Occipital lobe (tissue), 2 donors: ENCODE data around the gene PCK1. TPM values are rescaled to one million over a fixed set of nuclear protein-coding genes. Genes with fewer than 3 reads are reported as not detected.

ENCODE experiments used
- DNase-seq: peaks from one replicate; lab custom pipeline; 2025; lab: John Stamatoyannopoulos, UW
- total RNA-seq: library from RNA; depleted of rRNA; stranded (reverse); fragments of >200 nt; gene quantifications from one replicate; pipeline ENCODE4 v1.2.3, GENCODE V29; 2014

The PCK1 gene
- total RNA-seq, 1 donor from 2014 or later: 0.31 TPM

DNA sequence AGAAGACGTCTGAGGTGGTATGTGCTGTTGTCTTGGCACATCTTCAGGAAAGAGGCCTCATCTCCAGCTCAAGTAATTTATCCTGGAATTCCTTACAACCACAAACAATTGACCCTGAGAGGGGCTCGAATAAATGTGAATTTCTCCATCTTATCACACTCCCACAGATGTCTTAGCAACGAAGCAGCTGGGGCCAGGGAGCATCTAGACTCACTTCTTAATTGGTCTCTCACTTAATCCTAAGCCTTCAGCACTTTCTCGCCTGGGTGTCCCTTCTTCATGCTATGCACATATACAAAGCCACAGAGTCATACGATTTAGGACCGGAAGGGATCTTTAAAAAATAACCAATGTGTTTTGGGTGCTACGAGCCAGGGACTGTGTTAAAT lies 27.1 kb downstream of the PCK1 start:
- DNase-seq: no peak

DNA sequence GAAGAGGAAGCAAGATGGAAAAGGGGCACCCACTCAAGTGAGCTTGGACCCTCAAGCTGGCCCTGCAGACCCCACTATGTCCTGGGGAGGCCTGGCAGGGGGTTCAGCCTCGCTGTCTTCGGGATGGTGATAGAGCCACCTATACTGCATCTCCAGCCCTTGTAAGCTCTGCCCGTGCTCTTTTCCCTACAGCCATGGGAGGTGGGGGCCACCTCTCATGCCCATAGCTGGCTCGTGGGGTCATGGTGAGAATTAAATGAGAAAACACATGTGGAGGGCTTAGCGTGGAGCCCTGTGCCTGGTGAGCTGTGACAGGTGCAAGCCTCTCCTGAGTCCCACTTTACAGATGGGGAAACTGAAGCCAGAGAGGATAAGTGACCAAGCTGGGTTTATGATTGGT lies 27.7 kb downstream of the PCK1 start:
- no peak for DNase-seq

DNA sequence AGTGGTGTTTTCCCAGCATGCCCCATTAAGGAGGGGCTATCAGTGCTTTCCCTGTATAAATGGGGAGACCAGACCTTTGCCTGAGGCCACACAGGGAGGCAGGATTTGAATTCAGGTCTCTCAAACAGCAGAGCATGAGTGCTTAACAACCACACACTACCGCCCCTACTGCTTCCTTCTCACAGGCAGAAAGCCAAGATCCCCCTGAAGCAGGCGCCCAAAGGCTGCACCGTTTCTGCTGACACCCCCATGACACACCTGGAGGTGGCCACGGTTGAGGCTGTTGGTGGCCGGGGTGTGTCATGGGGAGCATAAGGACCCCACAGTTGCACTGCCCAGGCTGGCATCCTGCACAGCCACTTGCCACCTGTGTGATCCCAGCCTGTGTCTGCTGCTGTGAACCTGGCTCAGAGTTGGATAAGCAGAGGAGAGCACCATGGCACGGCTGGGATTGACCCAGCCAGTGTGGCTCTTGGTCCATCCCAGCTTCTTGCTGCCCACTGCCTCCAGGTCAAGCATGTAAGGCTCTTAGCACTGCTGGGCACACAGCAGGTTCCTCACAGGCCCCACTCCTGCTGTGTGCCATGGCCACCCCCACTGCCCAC lies 28.3 kb downstream of the PCK1 start:
- no peak for DNase-seq

- DNase-seq: no peak
Observed at GRCh38 chr20:57589728-57590484, 29.0 kb downstream of the PCK1 start.

DNA sequence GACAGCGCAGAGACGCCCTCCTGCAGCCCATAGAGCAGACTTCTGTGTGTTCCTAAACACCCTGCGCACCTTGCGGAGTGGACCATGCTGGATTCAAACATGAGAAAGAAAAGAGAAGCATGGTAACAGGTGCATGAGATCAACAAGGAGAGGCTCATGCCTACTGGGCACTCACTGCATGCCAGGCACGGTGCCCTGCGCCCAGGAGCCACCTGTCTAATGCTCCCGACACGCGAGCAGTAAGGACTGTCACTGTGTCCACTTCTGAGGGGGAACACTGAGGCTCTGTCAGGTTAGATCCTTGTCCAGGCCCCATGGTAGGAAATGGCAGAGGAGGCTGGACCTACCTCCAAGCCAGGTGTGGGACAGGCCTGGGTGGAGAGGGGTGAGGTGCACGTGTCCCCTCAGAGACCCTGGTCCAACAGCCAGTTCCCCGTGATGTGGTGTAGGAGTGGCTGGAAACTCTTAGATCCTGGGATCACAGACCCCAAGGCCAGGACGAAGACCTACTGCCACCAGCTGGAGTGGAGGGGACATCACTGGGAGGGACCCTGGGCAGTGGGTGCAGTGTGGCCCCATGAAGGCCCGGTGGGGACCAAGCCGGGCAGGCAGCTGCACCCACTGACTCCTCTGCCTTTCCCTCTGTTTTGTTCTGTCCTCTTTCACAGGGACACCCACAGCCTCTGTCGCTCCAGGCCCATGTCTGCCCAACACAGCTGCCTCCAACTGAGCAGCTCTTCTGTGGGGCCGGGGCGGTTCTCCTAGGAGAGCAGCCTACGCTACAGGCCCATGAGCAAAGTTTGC lies 29.8 kb downstream of the PCK1 start:
- DNase-seq: no peak

DNA sequence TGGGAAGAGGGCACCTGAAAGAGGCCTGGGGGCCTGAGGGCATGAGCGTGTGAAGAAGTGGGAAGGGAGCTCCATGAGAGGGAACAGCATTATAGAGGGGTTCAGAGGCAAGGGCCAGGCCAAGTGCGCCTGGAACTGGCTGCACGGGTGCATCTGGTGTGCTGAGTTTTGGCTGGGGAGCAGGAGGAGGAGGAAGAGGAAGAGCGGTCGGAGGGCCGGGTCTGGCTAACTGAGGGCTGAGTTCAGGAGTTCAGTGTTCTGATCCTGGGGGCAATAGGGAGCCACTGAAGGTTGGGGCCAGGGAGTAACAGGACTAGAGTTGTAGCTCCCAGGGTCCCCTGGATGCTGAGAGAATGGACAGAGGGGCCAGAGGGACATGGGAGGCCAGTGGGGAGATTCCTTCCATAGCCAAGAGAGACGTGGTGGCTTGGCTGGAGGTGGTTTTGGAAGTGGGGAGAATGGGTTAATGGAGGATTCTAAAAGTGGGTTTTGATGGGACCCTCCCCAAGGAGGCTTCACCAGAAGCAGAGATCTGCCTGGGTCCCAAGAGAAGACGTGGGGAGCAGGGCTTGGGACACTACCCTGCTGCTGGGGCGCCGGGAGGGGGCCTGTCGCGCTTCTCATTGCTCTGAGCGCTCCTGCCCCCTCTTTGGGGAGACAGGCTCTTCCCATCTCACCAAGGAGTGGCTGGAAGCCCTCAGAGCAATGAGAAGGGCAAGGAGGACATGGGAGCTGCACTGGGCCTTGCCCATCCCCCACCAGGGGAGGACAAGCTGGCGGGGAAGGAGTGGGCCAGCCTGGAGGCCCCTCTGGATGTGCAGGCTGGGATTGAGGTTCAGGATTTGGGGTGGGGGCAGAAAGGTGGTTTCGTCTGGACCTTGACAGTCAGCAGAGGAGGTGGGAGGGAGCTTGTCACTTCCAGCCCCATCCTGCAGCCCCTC lies 30.6 kb downstream of the PCK1 start:
- DNase-seq: no peak

DNA sequence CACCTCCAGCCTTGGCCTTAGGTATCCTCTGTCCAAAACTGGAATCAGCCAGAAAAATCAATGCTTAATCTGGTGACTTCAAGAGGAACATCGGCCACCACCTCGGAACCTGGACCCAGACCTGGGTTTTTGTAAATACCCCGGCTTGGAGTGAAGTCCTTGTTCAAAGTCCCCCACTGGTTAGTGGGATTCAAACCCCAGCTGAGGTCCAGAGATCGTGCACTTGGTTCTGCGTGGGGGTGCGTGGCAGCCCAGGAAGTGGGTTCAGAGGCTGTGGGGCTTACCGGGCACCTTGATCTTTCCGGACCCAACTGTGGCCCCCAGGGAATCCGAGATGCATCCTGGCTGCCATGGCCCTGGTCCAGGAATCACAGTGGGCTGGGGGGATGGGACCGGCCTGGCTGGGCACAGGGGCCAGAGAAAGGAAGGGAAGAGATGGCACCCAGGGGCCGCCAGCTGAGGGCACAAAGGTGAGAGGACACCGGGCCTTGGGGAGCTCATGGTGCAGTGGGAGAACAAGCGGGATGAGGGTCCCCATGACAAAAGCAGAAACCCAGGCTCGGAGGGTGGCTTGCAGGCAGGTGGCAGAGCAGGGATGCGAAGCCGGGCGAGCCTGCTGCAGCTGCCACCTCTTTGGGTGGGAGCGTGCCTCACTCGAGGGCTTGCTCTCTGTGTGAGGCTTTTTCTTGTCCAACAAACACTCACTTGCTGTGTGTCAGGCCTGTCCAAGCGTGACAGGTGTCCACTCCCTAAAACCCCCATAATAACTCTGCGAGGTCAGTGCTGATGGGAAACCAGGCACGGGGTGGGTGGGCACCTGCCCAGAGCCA lies 31.6 kb downstream of the PCK1 start:
- DNase-seq: no peak

- DNase-seq: no peak
Observed at GRCh38 chr20:57593134-57593886, 32.4 kb downstream of the PCK1 start.

- no peak for DNase-seq
Observed at GRCh38 chr20:57594092-57594951, 33.4 kb downstream of the PCK1 start.

DNA sequence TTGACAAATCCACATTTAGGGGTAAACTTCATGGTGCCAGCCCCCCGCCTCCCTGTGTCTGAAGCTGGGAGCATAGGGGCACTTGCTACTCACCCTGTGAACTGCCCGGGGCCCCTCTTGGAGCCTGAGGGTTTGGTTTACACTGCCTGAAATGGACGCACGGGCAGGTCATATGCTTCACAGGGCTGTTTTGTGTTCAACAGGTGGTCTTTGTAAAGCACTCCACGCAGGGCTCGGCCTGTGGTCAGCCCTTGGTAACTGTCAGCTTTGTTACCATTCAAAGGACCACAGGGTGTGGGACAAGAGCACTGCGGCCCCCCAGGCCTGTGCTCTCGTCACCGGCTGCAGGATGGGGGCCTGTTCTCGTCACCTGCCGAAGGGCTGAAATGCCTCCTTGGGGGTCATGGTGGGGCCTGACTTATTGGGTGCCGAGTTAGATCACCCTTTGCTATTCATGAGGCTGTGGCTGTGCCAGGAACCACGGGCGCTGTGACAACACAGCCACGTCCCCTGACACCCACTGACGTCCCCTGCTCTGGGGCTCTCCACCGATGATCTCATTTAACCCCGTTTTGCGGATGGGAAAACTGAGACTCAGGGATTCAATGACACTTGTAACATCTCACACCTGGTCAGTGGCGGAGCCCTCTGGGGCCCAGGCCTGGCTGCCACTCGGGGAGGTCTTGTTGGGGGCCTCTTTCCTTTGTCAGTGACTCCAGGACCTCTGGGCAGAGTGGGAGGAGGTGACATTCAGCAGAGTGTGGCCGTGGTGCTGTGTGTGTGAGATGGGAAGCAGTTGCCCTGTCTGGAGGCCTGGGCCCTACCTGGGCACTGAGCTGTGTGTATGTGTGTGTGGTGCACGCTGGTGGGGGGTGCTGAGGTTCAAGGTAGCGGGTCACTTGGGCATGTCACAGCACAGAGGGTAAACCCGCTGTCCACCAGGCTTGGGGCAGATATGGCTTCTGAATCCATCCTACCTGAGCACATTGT lies 34.4 kb downstream of the PCK1 start:
- DNase-seq: no peak

GRCh38 chr20:57596358-57596757 lies 35.4 kb downstream of the PCK1 start:
- DNase-seq: no peak

- DNase-seq: no peak
Observed at GRCh38 chr20:57596998-57597939, 36.4 kb downstream of the PCK1 start.

- DNase-seq: no peak
Observed at GRCh38 chr20:57598060-57598459, 37.1 kb downstream of the PCK1 start.

- no peak for DNase-seq
Observed at GRCh38 chr20:57598491-57598890, 37.6 kb downstream of the PCK1 start.

DNA sequence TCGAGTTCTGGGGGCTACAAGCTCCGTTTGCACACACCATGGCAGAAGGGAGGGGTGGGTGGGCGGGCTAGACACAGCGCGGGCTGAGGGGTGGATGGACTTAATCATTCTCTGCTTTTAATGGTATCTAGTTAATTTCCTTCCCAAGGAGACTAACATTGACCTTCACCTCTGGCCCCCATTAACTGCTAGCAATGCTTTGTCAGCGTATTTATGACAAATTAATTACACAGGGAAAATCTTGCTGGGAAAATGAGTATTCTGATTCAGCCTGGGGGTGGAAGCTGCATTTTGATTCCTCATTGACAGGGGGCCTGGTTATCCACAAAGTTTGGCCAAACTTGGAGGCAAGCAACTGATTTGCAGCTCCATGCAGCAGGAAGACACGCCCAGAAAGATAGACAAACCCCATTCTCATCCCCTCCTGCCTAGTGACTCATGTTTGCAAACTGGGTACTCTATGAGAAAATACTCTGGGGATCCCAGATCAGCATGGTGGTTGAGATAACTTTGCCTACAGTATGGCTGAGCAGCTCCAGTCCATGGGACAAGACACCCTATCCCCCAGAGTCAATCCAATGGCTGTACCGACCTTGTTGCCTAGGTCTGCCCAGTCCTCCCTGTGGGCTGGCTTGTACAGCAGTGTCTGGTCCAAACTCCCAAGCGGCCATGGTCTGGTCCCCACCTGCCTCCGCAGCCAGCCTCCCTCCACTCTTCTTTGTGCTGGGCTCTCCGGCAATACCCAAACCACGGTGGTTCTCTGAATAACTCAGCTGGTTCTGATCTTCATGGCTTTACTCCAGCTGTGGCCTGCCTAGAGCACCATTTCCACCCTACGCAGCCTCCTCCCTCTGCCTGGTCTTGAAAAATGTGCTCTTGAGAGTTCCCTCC lies 39.7 kb downstream of the PCK1 start:
- DNase-seq: no peak
